ENCODE data around the gene IPO8.

The IPO8 gene

GRCh38 chr12:30707613-30708342 lies 12.1 kb upstream of the IPO8 start:
- peaks cover 19 to 23% of the 10 kb centered on the region in 2 donors for H3K36me3 ChIP-seq (ENCODE audit: control insufficient read depth in 2 of 2, insufficient read depth in 2 of 2, low read length in 2 of 2)
- H3K4me1 ChIP-seq (ENCODE audit: control insufficient read depth, insufficient read depth, low read length), result no peaks in the 10 kb centered on the region
- H3K9me3 ChIP-seq (ENCODE audit: control insufficient read depth in 2 of 2, low read length in 2 of 2), result no peaks in the 10 kb centered on the region

GRCh38 chr12:30706476-30706875 lies 10.8 kb upstream of the IPO8 start:
- Histone ChIP-seq H3K27ac (ENCODE audit: low read length) (no peak overlapping the region), H3K9me3 (ENCODE audit: control insufficient read depth in 2 of 2, low read length in 2 of 2) (no peaks in the 10 kb centered on the region), H3K36me3 (ENCODE audit: control insufficient read depth in 2 of 2, insufficient read depth in 2 of 2, low read length in 2 of 2) (peaks cover 15 to 17% of the 10 kb centered on the region in 2 donors), H3K4me1 (ENCODE audit: control insufficient read depth, insufficient read depth, low read length) (no peaks in the 10 kb centered on the region), H3K9ac (ENCODE audit: low read length in 2 of 2) (no peak overlapping the region), H3K27me3 (ENCODE audit: control insufficient read depth in 1 of 2, insufficient read depth in 2 of 2, low read length in 2 of 2) (no peaks in the 10 kb centered on the region), H3K4me3 (ENCODE audit: low read length in 2 of 2) (no peak overlapping the region)

More at GRCh38 chr12:30707613-30708342, 12.1 kb upstream of the IPO8 start:
- H3K9ac ChIP-seq (ENCODE audit: low read length in 2 of 2), result no peak overlapping the region
- no peak overlapping the region for H3K4me3 ChIP-seq (ENCODE audit: low read length in 2 of 2)
- H3K27me3 ChIP-seq (ENCODE audit: control insufficient read depth in 1 of 2, insufficient read depth in 2 of 2, low read length in 2 of 2), result no peaks in the 10 kb centered on the region
- no peak overlapping the region for H3K27ac ChIP-seq (ENCODE audit: low read length)

GRCh38 chr12:30701056-30701455 lies 5.4 kb upstream of the IPO8 start:
- Histone ChIP-seq H3K4me3 (ENCODE audit: low read length in 2 of 2) (no peak overlapping the region), H3K27me3 (ENCODE audit: control insufficient read depth in 1 of 2, insufficient read depth in 2 of 2, low read length in 2 of 2) (no peaks in the 10 kb centered on the region), H3K4me1 (ENCODE audit: control insufficient read depth, insufficient read depth, low read length) (peaks cover 2% of the 10 kb centered on the region), H3K27ac (ENCODE audit: low read length) (no peak overlapping the region), H3K9me3 (ENCODE audit: control insufficient read depth in 2 of 2, low read length in 2 of 2) (no peaks in the 10 kb centered on the region), H3K9ac (ENCODE audit: low read length in 2 of 2) (no peak overlapping the region), H3K36me3 (ENCODE audit: control insufficient read depth in 2 of 2, insufficient read depth in 2 of 2, low read length in 2 of 2) (no peaks in the 10 kb centered on the region)

- peaks cover 2% of the 10 kb centered on the region for H3K4me1 ChIP-seq (ENCODE audit: control insufficient read depth, insufficient read depth, low read length)
- no peak overlapping the region for H3K27ac ChIP-seq (ENCODE audit: low read length)
- no peak overlapping the region for H3K9ac ChIP-seq (ENCODE audit: low read length in 2 of 2)
- H3K27me3 ChIP-seq (ENCODE audit: control insufficient read depth in 1 of 2, insufficient read depth in 2 of 2, low read length in 2 of 2), result no peaks in the 10 kb centered on the region
- no peaks in the 10 kb centered on the region for H3K36me3 ChIP-seq (ENCODE audit: control insufficient read depth in 2 of 2, insufficient read depth in 2 of 2, low read length in 2 of 2)
- no peaks in the 10 kb centered on the region for H3K9me3 ChIP-seq (ENCODE audit: control insufficient read depth in 2 of 2, low read length in 2 of 2)
- no peak overlapping the region for H3K4me3 ChIP-seq (ENCODE audit: low read length in 2 of 2)
Observed at GRCh38 chr12:30700216-30700900, 4.7 kb upstream of the IPO8 start.

- H3K4me1 ChIP-seq (ENCODE audit: control insufficient read depth, insufficient read depth, low read length), result peaks cover 12% of the 10 kb centered on the region
- no peaks in the 10 kb centered on the region for H3K9me3 ChIP-seq (ENCODE audit: control insufficient read depth in 2 of 2, low read length in 2 of 2)
- no peaks in the 10 kb centered on the region for H3K36me3 ChIP-seq (ENCODE audit: control insufficient read depth in 2 of 2, insufficient read depth in 2 of 2, low read length in 2 of 2)
- H3K27me3 ChIP-seq (ENCODE audit: control insufficient read depth in 1 of 2, insufficient read depth in 2 of 2, low read length in 2 of 2), result no peaks in the 10 kb centered on the region
- no peak overlapping the region for H3K9ac ChIP-seq (ENCODE audit: low read length in 2 of 2)
- no peak overlapping the region for H3K27ac ChIP-seq (ENCODE audit: low read length)
- no peak overlapping the region for H3K4me3 ChIP-seq (ENCODE audit: low read length in 2 of 2)
Observed at GRCh38 chr12:30698346-30698745, 2.7 kb upstream of the IPO8 start.

GRCh38 chr12:30696943-30697342 lies 1.3 kb upstream of the IPO8 start:
- H3K9me3 ChIP-seq (ENCODE audit: control insufficient read depth in 2 of 2, low read length in 2 of 2), result no peaks in the 10 kb centered on the region
- H3K27me3 ChIP-seq (ENCODE audit: control insufficient read depth in 1 of 2, insufficient read depth in 2 of 2, low read length in 2 of 2), result no peaks in the 10 kb centered on the region
- no peaks in the 10 kb centered on the region for H3K36me3 ChIP-seq (ENCODE audit: control insufficient read depth in 2 of 2, insufficient read depth in 2 of 2, low read length in 2 of 2)
- no peak overlapping the region for H3K4me3 ChIP-seq (ENCODE audit: low read length in 2 of 2)
- no peak overlapping the region for H3K9ac ChIP-seq (ENCODE audit: low read length in 2 of 2)
- H3K27ac ChIP-seq (ENCODE audit: low read length), result no peak overlapping the region
- H3K4me1 ChIP-seq (ENCODE audit: control insufficient read depth, insufficient read depth, low read length), result peaks cover 16% of the 10 kb centered on the region

- H3K4me3 ChIP-seq (ENCODE audit: low read length in 2 of 2), result peak overlapping the region; percentile 92 to 100
- no peaks in the 10 kb centered on the region for H3K9me3 ChIP-seq (ENCODE audit: control insufficient read depth in 2 of 2, low read length in 2 of 2)
- peaks cover 16% of the 10 kb centered on the region for H3K4me1 ChIP-seq (ENCODE audit: control insufficient read depth, insufficient read depth, low read length)
- H3K9ac ChIP-seq (ENCODE audit: low read length in 2 of 2), result peak overlapping the region in 1 of 2 donors; percentile 92
- H3K36me3 ChIP-seq (ENCODE audit: control insufficient read depth in 2 of 2, insufficient read depth in 2 of 2, low read length in 2 of 2), result no peaks in the 10 kb centered on the region
- H3K27me3 ChIP-seq (ENCODE audit: control insufficient read depth in 1 of 2, insufficient read depth in 2 of 2, low read length in 2 of 2), result no peaks in the 10 kb centered on the region
- no peak overlapping the region for H3K27ac ChIP-seq (ENCODE audit: low read length)
Observed at GRCh38 chr12:30696486-30696885, 817 bp upstream of the IPO8 start.

- peak overlapping the region; percentile 92 to 100 for H3K4me3 ChIP-seq (ENCODE audit: low read length in 2 of 2)
- H3K27ac ChIP-seq (ENCODE audit: low read length), result peak overlapping the region; percentile 73
- H3K36me3 ChIP-seq (ENCODE audit: control insufficient read depth in 2 of 2, insufficient read depth in 2 of 2, low read length in 2 of 2), result no peaks in the 10 kb centered on the region
- peaks cover 16% of the 10 kb centered on the region for H3K4me1 ChIP-seq (ENCODE audit: control insufficient read depth, insufficient read depth, low read length)
- H3K9me3 ChIP-seq (ENCODE audit: control insufficient read depth in 2 of 2, low read length in 2 of 2), result no peaks in the 10 kb centered on the region
- no peaks in the 10 kb centered on the region for H3K27me3 ChIP-seq (ENCODE audit: control insufficient read depth in 1 of 2, insufficient read depth in 2 of 2, low read length in 2 of 2)
- H3K9ac ChIP-seq (ENCODE audit: low read length in 2 of 2), result peak overlapping the region; percentile 92 to 93
Observed at GRCh38 chr12:30696103-30696408, 387 bp upstream of the IPO8 start.

GRCh38 chr12:30694412-30695198 lies 1.1 kb downstream of the IPO8 start:
- H3K4me1 ChIP-seq (ENCODE audit: control insufficient read depth, insufficient read depth, low read length), result peaks cover 16% of the 10 kb centered on the region
- H3K4me3 ChIP-seq (ENCODE audit: low read length in 2 of 2), result peak overlapping the region; percentile 92 to 100
- no peaks in the 10 kb centered on the region for H3K9me3 ChIP-seq (ENCODE audit: control insufficient read depth in 2 of 2, low read length in 2 of 2)
- peak overlapping the region; percentile 92 to 96 for H3K9ac ChIP-seq (ENCODE audit: low read length in 2 of 2)
- peak overlapping the region; percentile 73 for H3K27ac ChIP-seq (ENCODE audit: low read length)
- H3K36me3 ChIP-seq (ENCODE audit: control insufficient read depth in 2 of 2, insufficient read depth in 2 of 2, low read length in 2 of 2), result no peaks in the 10 kb centered on the region
- H3K27me3 ChIP-seq (ENCODE audit: control insufficient read depth in 1 of 2, insufficient read depth in 2 of 2, low read length in 2 of 2), result no peaks in the 10 kb centered on the region

GRCh38 chr12:30692470-30692869 lies 3.2 kb downstream of the IPO8 start:
- H3K9ac ChIP-seq (ENCODE audit: low read length in 2 of 2), result no peak overlapping the region
- no peaks in the 10 kb centered on the region for H3K9me3 ChIP-seq (ENCODE audit: control insufficient read depth in 2 of 2, low read length in 2 of 2)
- H3K4me3 ChIP-seq (ENCODE audit: low read length in 2 of 2), result peak overlapping the region in 1 of 2 donors; percentile 23
- no peaks in the 10 kb centered on the region for H3K27me3 ChIP-seq (ENCODE audit: control insufficient read depth in 1 of 2, insufficient read depth in 2 of 2, low read length in 2 of 2)
- H3K36me3 ChIP-seq (ENCODE audit: control insufficient read depth in 2 of 2, insufficient read depth in 2 of 2, low read length in 2 of 2), result no peaks in the 10 kb centered on the region
- peaks cover 16% of the 10 kb centered on the region for H3K4me1 ChIP-seq (ENCODE audit: control insufficient read depth, insufficient read depth, low read length)
- no peak overlapping the region for H3K27ac ChIP-seq (ENCODE audit: low read length)
